Measurements from ENCODE around the gene FBXO21.

GRCh38 chr12:117126335-117126734 lies 63.9 kb downstream of the FBXO21 start:
- TF ChIP-seq, protein P1, sequence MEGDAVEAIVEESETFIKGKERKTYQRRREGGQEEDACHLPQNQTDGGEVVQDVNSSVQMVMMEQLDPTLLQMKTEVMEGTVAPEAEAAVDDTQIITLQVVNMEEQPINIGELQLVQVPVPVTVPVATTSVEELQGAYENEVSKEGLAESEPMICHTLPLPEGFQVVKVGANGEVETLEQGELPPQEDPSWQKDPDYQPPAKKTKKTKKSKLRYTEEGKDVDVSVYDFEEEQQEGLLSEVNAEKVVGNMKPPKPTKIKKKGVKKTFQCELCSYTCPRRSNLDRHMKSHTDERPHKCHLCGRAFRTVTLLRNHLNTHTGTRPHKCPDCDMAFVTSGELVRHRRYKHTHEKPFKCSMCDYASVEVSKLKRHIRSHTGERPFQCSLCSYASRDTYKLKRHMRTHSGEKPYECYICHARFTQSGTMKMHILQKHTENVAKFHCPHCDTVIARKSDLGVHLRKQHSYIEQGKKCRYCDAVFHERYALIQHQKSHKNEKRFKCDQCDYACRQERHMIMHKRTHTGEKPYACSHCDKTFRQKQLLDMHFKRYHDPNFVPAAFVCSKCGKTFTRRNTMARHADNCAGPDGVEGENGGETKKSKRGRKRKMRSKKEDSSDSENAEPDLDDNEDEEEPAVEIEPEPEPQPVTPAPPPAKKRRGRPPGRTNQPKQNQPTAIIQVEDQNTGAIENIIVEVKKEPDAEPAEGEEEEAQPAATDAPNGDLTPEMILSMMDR (conservative IDR thresholded peaks at IDR 0.05; ENCODE audit: low read depth, low read length): no peak
- TF ChIP-seq EZH2 (IDR thresholded peaks at IDR 0.05; ENCODE audit: low read length, unreplicated experiment): no peak
